ENCODE results near the gene TPRA1.

GRCh38 chr3:127611251-127611650 is 20.7 kb upstream of the TPRA1 start:
- TF ChIP-seq POLR2A (IDR thresholded peaks at IDR 0.05; ENCODE audit: low read depth, low read length) = no peak
- TF ChIP-seq POLR2AphosphoS5 (IDR thresholded peaks at IDR 0.05; ENCODE audit: low read depth, low read length) = no peak
- TF ChIP-seq POU2F2 (IDR thresholded peaks at IDR 0.05; ENCODE audit: low read depth, low read length) = no peak

All from GM12891 (cell line).